Ovary (tissue), 9 donors: ENCODE data around the gene DICER1. TPM values are rescaled to one million over a fixed set of nuclear protein-coding genes. Genes with fewer than 3 reads are reported as not detected.

Source experiments
- DNase-seq, 5 donors: peaks; one replicate each; pipeline ENCODE4 v3.0.0-alpha.2; 2019 to 2020
- H3K27ac ChIP-seq, 2 donors: fragments of 200-600 bp; one replicate each; pipeline versions ENCODE4 v1.5.1 to v1.8.0; 2019 to 2022
- H3K27me3 ChIP-seq: fragments of 200-600 bp; one replicate; pipeline ENCODE4 v1.8.0; 2022
- H3K36me3 ChIP-seq: fragments of 200-600 bp; sonication (generic); one replicate; pipeline ENCODE4 v1.5.1; 2019
- H3K4me1 ChIP-seq: one replicate; pipeline ENCODE4 v1.8.1; 2013; ENCODE audit warnings: mild to moderate bottlenecking, moderate library complexity; ENCODE audit not compliant: insufficient read depth
- H3K4me3 ChIP-seq: fragments of 200-600 bp; sonication (generic); one replicate; pipeline ENCODE4 v1.5.1; 2017
- H3K9me3 ChIP-seq, 2 donors: fragments of 200-600 bp in 1 of 2; sonication (generic) in 1 of 2; one replicate each; pipeline versions ENCODE4 v1.5.1 to v1.8.1; 2013 to 2019; ENCODE audit warnings: mild to moderate bottlenecking in 1 of 2, moderate library complexity in 1 of 2
- CTCF ChIP-seq, 3 donors: fragments of 450-650 bp in 2 of 3; fragments of 200-600 bp in 1 of 3; IDR thresholded peaks; one replicate each; pipeline versions ENCODE4 v1.5.1 to v1.8.0; 2016 to 2022; ENCODE audit warnings: antibody characterized with exemption in 3 of 3, mild to moderate bottlenecking in 1 of 3
- EP300 ChIP-seq: sonication (generic); formaldehyde crosslinking; IDR thresholded peaks from one replicate; pipeline ENCODE4 v1.6.1; 2017; ENCODE audit warnings: antibody characterized with exemption
- POLR2A ChIP-seq: fragments of 450-650 bp; IDR thresholded peaks from one replicate; pipeline ENCODE4 v1.6.1; 2017; ENCODE audit warnings: antibody characterized with exemption, mild to moderate bottlenecking, moderate library complexity
- whole genome bisulfite sequencing, 3 donors: extraction: QIAGEN DNeasy Blood & Tissue Kit in 1 of 3; methylation state at CpG; one replicate each; pipeline versions ENCODE4 v1.1.5 to v1.1.7; 2013 to 2017; 5-methylcytosine and 5-hydroxymethylcytosine counted together
- intact Hi-C, 4 donors: fragments of 100-400 bp; cut with DNase I; formaldehyde crosslinking; loops; one replicate each; pipeline versions ENCODE4 v1.11.0 to v1.15.1; 2022 to 2023
- polyA plus RNA-seq, 2 donors: library from polyadenylated mRNA; stranded (reverse); fragments of 200-250 nt in 1 of 2; fragments of 350-450 nt in 1 of 2; fragmentation: Illumina TruSeq in 1 of 2; extraction: RNeasy Lipid Tissue Mini Kit (QIAGEN cat#74804) in 1 of 2; gene quantifications; one replicate each; pipeline ENCODE4 v1.2.3, GENCODE V29; 2013 to 2014
- total RNA-seq, 7 donors: library from RNA; depleted of rRNA in 2 of 7; stranded (reverse); fragments of >200 nt in 2 of 7; fragmentation: NEBNext Ultra II Directional in 3 of 7; extraction: Animal tissue kit (Norgen Biotek cat#: 25700) in 3 of 7; gene quantifications; one replicate each; pipeline versions ENCODE4 v1.1.0 to v1.2.4, GENCODE V29; 2016 to 2023
- donor health status: DM: no; HTN: no; CAD: no; lungs with moderate emphysema.
- donor health status: DM: no; HTN: no; CAD: no.
- donor health status: Bipolar disorder and iron deficiency.
- donor health status: DM: yes; HTN: yes; CAD: no.
- donor health status: DM: no; HTN: no; CAD: no.
- donor health status: DM: yes; HTN: yes; CAD: no.

The DICER1 gene
- total and polyA plus RNA-seq, 9 donors: 9.6 to 54.7 (median 47.4) TPM

DNA sequence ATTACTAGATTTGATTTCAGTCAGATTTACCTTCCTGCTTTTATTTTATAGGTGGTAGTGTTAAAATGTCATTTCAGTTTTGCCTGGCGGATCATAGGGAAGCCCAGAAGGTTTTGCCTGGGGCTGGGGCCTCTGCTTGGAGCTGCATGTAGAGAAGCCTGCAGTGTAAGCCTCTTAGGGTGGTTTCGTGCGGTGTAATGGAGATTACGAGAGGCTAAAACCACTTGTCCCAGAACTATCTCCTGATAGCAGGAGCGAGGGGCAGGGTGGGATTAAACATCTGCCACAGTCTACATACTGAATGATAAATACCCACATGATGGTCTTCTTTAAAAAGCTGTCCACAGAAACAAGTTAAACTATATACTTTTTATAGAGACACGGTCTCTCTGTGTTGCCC is 35.0 kb upstream of the DICER1 start:
- intact Hi-C loops: no loop called here
- no peak for DNase-seq
- no peaks in the 10 kb centered on the region for H3K27me3 ChIP-seq
- TF ChIP-seq POLR2A: no peak
- TF ChIP-seq EP300: no peak
- no peak overlapping the region for H3K27ac ChIP-seq
- H3K4me1 ChIP-seq: no peaks in the 10 kb centered on the region
- WGBS, 3 donors: 96 to 97% (median 96%) methylated on average over 6 of the region's 6 CpGs
- H3K9me3 ChIP-seq: no peaks in the 10 kb centered on the region
- H3K36me3 ChIP-seq: no peaks in the 10 kb centered on the region
- no peak overlapping the region for H3K4me3 ChIP-seq

- Histone ChIP-seq H3K27ac (no peak overlapping the region), H3K4me1 (no peaks in the 10 kb centered on the region), H3K36me3 (no peaks in the 10 kb centered on the region), H3K9me3 (no peaks in the 10 kb centered on the region), H3K27me3 (no peaks in the 10 kb centered on the region), H3K4me3 (no peak overlapping the region)
- WGBS, 3 donors: 92 to 95% (median 94%) methylated on average over 20 to 21 of the region's 21 CpGs
- TF ChIP-seq POLR2A (no peak), EP300 (no peak)
- intact Hi-C loops: no loop called here
- no peak for DNase-seq
Observed at GRCh38 chr14:95191445-95192199, 34.3 kb upstream of the DICER1 start.

GRCh38 chr14:95190857-95191256 is 33.5 kb upstream of the DICER1 start:
- TF ChIP-seq POLR2A (no peak), CTCF (IDR thresholded peaks at IDR 0.05) (no peak), EP300 (no peak)
- Histone ChIP-seq H3K4me1 (no peaks in the 10 kb centered on the region), H3K36me3 (no peaks in the 10 kb centered on the region), H3K27ac (no peak overlapping the region), H3K9me3 (no peaks in the 10 kb centered on the region), H3K4me3 (no peak overlapping the region), H3K27me3 (no peaks in the 10 kb centered on the region)
- intact Hi-C loops: no loop called here
- DNase-seq: no peak
- 91 to 94% (median 92%) methylated on average over 7 of the region's 7 CpGs for WGBS, 3 donors

- Histone ChIP-seq H3K27me3 (no peaks in the 10 kb centered on the region), H3K9me3 (no peaks in the 10 kb centered on the region), H3K4me3 (no peak overlapping the region), H3K27ac (no peak overlapping the region), H3K4me1 (no peaks in the 10 kb centered on the region), H3K36me3 (no peaks in the 10 kb centered on the region)
- 68 to 76% (median 74%) methylated on average over 4 of the region's 4 CpGs for WGBS, 3 donors
- DNase-seq: no peak
- TF ChIP-seq EP300 (no peak), CTCF (IDR thresholded peaks at IDR 0.05) (no peak), POLR2A (no peak)
- intact Hi-C loops: no loop called here
Observed at GRCh38 chr14:95190346-95190840, 33.1 kb upstream of the DICER1 start.

- TF ChIP-seq POLR2A (no peak), CTCF (IDR thresholded peaks at IDR 0.05) (no peak), EP300 (no peak)
- WGBS, 3 donors: 29 to 40% (median 32%) methylated on average over 5 of the region's 5 CpGs
- H3K9me3 ChIP-seq: no peaks in the 10 kb centered on the region
- no peaks in the 10 kb centered on the region for H3K27me3 ChIP-seq
- H3K27ac ChIP-seq: no peak overlapping the region
- H3K4me1 ChIP-seq: no peaks in the 10 kb centered on the region
- no peak for DNase-seq
- H3K4me3 ChIP-seq: no peak overlapping the region
- H3K36me3 ChIP-seq: no peaks in the 10 kb centered on the region
- intact Hi-C loops: no loop called here
Observed at GRCh38 chr14:95189367-95190132, 32.2 kb upstream of the DICER1 start.
